Esophagus muscularis mucosa (tissue), 4 donors: ENCODE results near the gene ARNT2.

Experiments used
- EP300 ChIP-seq: sonication (generic); formaldehyde crosslinking; IDR thresholded peaks from one replicate; pipeline ENCODE4 v1.6.1; 2017; ENCODE audit warnings: antibody characterized with exemption
- POLR2A ChIP-seq: fragments of 450-650 bp; IDR thresholded peaks from one replicate; pipeline ENCODE4 v1.6.1; 2017; ENCODE audit warnings: antibody characterized with exemption, moderate library complexity, mild to moderate bottlenecking, low read depth
- TF ChIP-seq, protein P1 (sequence below), 3 experiments: fragments of 200-600 bp in 2 of 3; fragments of 450-650 bp in 1 of 3; sonication (generic) in 2 of 3; IDR thresholded peaks; one replicate each; pipeline ENCODE4 v1.5.1; 2017 to 2019; ENCODE audit warnings: antibody characterized with exemption in 3 of 3, mild to moderate bottlenecking in 2 of 3, moderate library complexity in 1 of 3

DNA sequence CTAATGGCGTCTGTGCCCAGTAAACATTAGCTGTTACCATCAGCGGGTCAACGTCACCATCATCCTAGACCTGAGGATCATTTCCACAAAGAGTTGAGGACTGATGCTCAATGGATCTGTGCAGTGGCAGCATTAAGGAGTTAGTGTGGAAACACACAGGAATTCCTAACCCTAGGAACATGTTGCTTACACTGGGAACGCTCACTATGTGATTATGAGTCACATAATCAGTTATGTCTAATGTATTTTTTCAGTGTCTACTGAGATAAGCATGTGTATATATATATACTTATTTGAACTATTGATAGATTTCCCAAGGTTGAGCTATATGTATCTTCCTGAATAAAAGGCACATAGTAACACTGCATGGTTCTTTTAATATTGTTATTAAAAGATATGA is 19.0 kb downstream of the ARNT2 start:
- TF ChIP-seq, protein P1, sequence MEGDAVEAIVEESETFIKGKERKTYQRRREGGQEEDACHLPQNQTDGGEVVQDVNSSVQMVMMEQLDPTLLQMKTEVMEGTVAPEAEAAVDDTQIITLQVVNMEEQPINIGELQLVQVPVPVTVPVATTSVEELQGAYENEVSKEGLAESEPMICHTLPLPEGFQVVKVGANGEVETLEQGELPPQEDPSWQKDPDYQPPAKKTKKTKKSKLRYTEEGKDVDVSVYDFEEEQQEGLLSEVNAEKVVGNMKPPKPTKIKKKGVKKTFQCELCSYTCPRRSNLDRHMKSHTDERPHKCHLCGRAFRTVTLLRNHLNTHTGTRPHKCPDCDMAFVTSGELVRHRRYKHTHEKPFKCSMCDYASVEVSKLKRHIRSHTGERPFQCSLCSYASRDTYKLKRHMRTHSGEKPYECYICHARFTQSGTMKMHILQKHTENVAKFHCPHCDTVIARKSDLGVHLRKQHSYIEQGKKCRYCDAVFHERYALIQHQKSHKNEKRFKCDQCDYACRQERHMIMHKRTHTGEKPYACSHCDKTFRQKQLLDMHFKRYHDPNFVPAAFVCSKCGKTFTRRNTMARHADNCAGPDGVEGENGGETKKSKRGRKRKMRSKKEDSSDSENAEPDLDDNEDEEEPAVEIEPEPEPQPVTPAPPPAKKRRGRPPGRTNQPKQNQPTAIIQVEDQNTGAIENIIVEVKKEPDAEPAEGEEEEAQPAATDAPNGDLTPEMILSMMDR (IDR thresholded peaks at IDR 0.05), result no peak
- TF ChIP-seq POLR2A, result no peak
- no peak for TF ChIP-seq EP300
